GM15510 (cell line): ENCODE data around the gene LRCH1.

Source experiments
- POLR2A ChIP-seq: IDR thresholded peaks from 3 replicates; pipeline ENCODE4 v1.6.1; 2011; ENCODE audit warnings: borderline replicate concordance; ENCODE audit not compliant: insufficient read length; ENCODE audit errors: extremely low read depth

The LRCH1 gene

DNA sequence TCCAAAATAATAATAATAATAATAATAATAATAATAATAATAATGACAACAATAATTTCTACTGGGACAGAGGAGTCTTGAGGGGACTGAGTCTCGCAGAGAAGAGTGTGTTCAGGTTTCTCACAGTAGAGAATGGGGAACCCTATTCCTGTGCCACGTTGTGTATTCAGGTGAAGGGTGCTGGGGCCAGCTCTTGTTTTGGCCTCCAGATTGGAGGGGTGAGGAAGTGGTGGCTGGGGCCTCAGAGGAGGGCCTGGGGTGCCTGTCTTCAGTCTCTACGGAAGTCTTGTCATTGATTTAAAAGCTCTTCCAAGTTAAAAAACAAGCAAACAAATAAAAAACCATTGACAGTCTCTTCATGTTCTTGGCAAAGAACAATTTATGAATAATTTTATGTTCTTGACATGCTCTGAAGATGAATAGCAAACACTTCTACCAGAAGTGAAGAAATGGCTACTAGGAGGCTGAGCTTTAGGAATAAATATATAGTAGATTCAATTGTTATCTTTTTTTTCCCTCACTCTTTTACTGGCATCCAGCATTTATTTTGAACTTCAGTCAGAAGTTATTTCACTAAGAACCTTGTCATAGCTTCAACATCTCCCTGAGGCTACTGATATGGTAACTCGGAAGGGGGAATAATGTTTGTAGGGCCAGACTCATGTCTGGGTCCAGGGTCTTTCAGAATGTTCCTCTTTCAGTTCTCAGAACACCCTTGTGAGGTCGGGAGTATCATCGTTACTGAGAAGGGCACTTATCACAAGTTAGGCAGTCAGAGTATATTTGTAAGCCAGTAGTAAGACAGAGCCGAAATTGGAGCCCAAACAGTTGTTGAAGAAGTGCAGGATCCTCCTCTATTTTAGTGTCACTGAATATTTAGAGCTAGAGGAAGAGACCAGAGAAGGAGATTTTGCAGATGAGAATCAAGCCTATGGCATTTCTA is 13.1 kb downstream of the LRCH1 start:
- TF ChIP-seq POLR2A: no peak

GRCh38 chr13:46567671-46568070 is 14.7 kb downstream of the LRCH1 start:
- no peak for TF ChIP-seq POLR2A

DNA sequence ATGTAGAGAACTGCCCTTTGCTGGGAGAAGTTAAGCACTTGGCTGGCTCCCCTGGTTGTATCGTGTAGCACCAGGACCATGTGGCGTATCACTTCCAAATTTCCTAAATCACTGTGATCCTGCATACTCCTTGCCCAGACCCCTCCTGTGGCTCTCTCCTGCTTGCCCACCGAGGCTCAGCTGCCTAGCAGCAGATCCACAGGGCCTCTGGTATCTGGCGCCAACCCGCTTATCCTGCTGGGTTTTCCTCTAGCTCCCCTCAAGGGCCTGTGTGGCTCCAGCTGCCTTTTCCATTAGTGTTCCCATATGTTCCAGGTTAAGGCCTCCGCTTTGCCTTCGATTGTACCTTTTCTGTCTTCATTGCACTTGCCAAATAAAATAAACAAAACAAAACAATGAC is 16.5 kb downstream of the LRCH1 start:
- TF ChIP-seq POLR2A: no peak

GRCh38 chr13:46570273-46570672 is 17.3 kb downstream of the LRCH1 start:
- TF ChIP-seq POLR2A: no peak

DNA sequence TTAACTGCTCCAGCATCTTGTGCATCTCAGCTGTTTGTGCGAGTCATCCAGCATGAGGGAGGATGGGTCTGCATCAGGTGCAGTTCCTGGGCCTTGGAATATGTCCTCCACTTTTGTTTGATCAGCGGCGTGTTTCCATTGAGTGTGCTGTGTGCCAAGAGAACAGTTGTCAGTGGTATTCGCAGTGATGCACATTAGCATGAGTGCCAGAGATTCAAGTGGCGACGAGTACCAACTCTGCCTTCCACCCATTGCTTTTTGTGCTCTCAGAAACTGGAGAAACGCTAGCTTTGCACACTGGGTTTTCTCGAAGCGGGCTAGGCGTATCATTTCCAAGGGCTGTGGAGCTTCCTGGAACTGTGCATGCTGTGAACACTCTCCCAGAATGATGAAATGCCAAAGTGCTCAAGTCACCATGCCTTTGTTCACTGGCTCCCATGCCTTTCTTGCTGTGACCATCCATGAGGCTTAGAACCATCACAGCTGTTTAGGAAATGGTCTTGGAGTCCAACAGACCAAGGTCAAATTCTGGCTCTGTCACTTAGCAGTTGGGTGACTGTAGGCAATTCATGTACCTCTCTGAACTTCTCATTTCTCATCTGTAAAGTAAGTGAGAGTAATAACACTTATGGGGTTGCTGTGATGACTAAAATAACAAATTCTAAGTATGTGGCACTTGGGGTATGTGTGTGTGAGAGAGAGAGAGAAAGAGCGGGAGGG is 18.4 kb downstream of the LRCH1 start:
- TF ChIP-seq POLR2A: no peak

DNA sequence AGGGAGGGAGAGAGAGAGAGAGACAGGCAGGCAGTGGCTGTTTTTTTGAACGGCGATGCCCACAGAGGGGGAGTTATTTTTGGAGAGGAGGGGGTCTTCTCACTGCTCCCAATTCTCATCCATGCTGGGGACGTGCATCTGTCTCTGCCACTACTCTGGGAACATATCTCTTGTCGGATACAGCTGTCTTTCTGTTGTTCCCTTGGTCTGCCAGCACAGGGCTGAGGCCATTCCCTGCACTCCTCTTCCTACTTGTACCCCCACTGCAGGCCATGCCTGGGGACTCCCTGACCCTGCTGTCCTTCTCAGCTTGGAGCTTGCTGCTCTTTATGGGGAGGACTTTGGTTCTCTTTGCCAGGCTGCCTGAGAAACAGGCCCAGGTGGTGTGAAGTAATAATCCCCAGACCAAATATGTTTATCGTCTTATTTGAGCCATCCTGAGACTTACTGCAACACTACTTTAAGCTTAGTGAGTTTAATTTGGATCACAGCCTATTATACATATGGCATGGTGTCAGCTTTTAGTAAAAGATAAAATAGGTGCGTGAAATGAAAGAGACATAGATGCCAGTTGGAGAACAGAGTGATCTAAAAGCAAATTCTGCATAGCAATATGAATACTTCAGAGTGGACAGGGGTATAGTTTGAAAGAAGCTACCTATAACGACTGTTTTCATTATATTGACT is 19.1 kb downstream of the LRCH1 start:
- no peak for TF ChIP-seq POLR2A

GRCh38 chr13:46572752-46573431 is 19.9 kb downstream of the LRCH1 start:
- no peak for TF ChIP-seq POLR2A

DNA sequence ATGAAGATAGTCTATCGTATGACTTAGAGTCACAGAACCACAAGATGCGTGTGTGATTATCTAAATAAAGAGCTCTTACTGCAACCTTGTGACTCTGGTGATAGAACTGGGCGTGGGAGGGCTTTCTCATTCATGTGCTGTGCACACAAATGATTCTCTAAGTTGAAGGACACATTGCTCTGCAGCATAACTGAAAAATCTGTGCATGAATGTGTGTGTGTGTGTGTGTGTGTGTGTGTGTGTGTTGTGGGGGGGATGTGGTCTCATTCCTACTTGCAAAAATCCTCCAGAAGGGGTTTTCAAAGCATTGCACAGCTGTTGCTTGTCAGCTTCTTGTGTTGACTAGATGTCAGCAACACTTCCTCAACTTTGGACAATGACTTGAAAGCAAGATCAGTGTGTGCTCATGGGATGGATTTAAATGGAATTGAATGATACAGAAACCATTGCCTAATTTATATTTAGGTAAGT is 22.4 kb downstream of the LRCH1 start:
- TF ChIP-seq POLR2A: no peak

DNA sequence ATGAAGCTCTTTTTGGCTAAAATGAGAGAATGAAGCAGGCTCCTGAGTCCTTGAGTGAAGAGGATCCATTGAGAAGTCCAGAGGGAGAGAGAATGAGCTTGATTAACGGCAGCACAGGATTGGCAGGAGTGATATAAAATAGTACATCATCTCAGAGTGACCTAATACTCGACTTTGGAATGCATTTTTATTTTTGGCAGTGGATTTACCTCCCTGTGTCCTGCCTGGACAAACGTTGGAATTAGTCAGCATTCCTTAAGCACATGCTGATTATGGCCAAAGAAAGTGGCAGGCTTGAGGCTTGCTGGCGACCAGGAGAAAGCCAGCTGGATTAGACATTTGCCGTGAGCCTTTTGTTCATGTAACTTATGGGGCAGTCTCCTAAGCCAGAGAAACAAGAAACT is 22.9 kb downstream of the LRCH1 start:
- no peak for TF ChIP-seq POLR2A

- TF ChIP-seq POLR2A: no peak
Observed at GRCh38 chr13:46576762-46577161, 23.8 kb downstream of the LRCH1 start.

DNA sequence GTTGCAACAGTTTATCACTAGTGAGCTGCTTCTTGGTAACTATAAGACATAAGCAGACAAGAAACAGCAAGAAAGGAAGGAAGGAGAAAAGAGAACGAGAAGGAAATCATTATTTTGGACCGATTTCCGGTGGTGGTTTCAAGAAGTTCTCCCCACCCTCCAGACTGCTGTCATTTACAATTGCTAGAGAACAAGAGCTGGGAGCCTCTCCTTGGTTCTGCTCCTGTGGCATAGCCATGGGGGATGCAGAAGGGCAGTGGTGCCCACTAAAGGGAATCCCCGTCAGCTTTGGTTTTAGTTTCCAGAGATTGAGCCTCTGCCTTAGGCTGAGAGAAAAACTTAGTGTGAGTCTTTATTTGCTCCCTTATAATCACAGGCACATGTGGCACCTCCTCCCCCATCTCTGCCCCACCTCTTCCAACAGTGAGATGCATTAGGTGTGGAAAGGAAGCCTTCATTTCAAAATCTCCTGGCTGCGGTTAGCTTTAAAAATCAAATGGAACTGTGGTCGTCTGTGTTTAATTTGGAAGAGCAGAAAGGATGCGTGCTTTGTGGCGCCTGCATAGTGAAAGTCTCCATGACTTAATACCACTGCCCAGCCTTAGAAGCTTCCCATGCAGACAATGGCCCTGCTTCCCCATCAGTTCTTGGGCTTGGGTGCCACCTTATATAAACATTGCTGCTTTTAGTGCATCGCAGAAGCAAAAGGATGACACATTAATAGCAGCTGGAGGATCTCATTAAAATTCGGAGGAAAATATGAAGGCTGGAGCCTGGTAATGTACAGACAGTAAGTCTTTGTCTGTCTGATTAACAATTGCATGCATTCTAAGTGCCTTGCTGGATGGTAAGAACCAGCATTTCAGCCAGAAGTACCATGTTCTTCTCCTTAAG is 25.0 kb downstream of the LRCH1 start:
- TF ChIP-seq POLR2A: no peak

DNA sequence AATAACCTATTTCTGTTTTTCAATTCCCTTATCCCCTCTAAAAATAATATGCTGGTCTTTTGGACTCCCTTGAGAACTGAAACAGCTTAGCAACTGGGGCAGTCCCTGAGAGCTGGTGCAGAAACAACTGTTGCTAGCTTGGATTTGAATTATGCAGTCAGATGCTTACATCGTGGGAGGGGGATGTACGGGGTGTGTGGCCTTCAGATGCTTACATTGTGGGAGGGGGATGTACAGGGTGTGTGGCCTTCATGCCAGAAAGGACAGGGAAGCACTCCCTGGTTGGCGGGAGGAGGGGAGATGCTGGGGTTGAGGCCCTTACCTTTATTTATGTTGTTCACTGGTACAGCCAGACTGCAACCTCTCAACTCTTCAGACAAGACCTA is 25.6 kb downstream of the LRCH1 start:
- no peak for TF ChIP-seq POLR2A

- no peak for TF ChIP-seq POLR2A
Observed at GRCh38 chr13:46580362-46580839, 27.4 kb downstream of the LRCH1 start.
